Naive B cell (primary cell): ENCODE measurements around the gene PCYT2. TPM values are rescaled to one million over a fixed set of nuclear protein-coding genes. Genes with fewer than 3 reads are reported as not detected.

Experiments
- ATAC-seq, 2 donors: fragments of 150-1000 bp; cut with Tn5 transposase; 2 replicates each; pipeline ENCODE4 v1.10.0; 2021; ENCODE audit warnings: low read depth in 2 of 2, mild to moderate bottlenecking in 2 of 2, moderate library complexity in 2 of 2
- DNase-seq: peaks from one replicate; pipeline ENCODE4 v3.0.0; 2022
- H3K27ac Mint-ChIP-seq, 6 donors: one replicate each; pipeline ENCODE4 v1.8.0; 2020 to 2022; ENCODE audit warnings: mild to moderate bottlenecking in 6 of 6, mixed read lengths in 6 of 6, moderate library complexity in 5 of 6, inconsistent platforms in 2 of 6
- H3K27me3 Mint-ChIP-seq, 3 donors: one replicate each; pipeline ENCODE4 v1.8.0; 2021 to 2022; ENCODE audit warnings: mixed read lengths in 3 of 3, mild to moderate bottlenecking in 1 of 3
- H3K36me3 Mint-ChIP-seq, 2 donors: one replicate each; pipeline ENCODE4 v1.8.0; 2020 to 2022; ENCODE audit warnings: mixed read lengths in 2 of 2, inconsistent platforms in 1 of 2, mild to moderate bottlenecking in 1 of 2
- H3K4me1 Mint-ChIP-seq, 3 donors: one replicate each; pipeline ENCODE4 v1.8.0; 2020 to 2022; ENCODE audit warnings: mixed read lengths in 3 of 3, inconsistent platforms in 1 of 3, mild to moderate bottlenecking in 1 of 3, moderate library complexity in 1 of 3
- H3K4me3 Mint-ChIP-seq, 8 donors: one replicate each; pipeline ENCODE4 v1.8.0; 2020 to 2022; ENCODE audit warnings: mild to moderate bottlenecking in 8 of 8, mixed read lengths in 8 of 8, moderate library complexity in 8 of 8, inconsistent platforms in 2 of 8
- H3K9me3 Mint-ChIP-seq, 7 donors: one replicate each; pipeline ENCODE4 v1.8.0; 2020 to 2022; ENCODE audit warnings: mixed read lengths in 7 of 7, mild to moderate bottlenecking in 5 of 7, inconsistent platforms in 2 of 7, moderate library complexity in 1 of 7
- polyA plus RNA-seq, 6 donors: library from polyadenylated mRNA; unstranded; fragments of 300-500 nt; fragmentation: Illumina TruSeq; gene quantifications; one replicate each; pipeline ENCODE4 v1.2.3, GENCODE V29; 2021; ENCODE audit warnings: low read depth in 6 of 6

Gene PCYT2
- polyA plus RNA-seq, 6 donors from 2014 or later: 19.0 to 28.4 (median 21.2) TPM

- Mint-ChIP-seq H3K4me1 (peaks cover 16 to 31% (median 20%) of the 10 kb centered on the region in 3 donors), H3K9me3 (no peaks in the 10 kb centered on the region), H3K27me3 (no peaks in the 10 kb centered on the region), H3K36me3 (peaks cover 3 to 13% of the 10 kb centered on the region in 2 donors), H3K4me3 (peak overlapping the region; percentile 26 to 94 (median 72)), H3K27ac (peak overlapping the region in 5 of 6 donors; percentile 32 to 77 (median 57))
- no peak for DNase-seq
- no peak for ATAC-seq
Observed at GRCh38 chr17:81888988-81889595, 22.1 kb downstream of the PCYT2 start.

- peaks cover 3 to 13% of the 10 kb centered on the region in 2 donors for H3K36me3 Mint-ChIP-seq
- peaks cover 16 to 26% (median 20%) of the 10 kb centered on the region in 3 donors for H3K4me1 Mint-ChIP-seq
- H3K4me3 Mint-ChIP-seq: peak overlapping the region in 6 of 8 donors; percentile 65 to 92 (median 70)
- no peak for ATAC-seq
- H3K9me3 Mint-ChIP-seq: no peaks in the 10 kb centered on the region
- H3K27me3 Mint-ChIP-seq: no peaks in the 10 kb centered on the region
- H3K27ac Mint-ChIP-seq: peak overlapping the region in 4 of 6 donors; percentile 32 to 78 (median 58)
- DNase-seq: no peak
Observed at GRCh38 chr17:81888105-81888987, 22.9 kb downstream of the PCYT2 start.

DNA sequence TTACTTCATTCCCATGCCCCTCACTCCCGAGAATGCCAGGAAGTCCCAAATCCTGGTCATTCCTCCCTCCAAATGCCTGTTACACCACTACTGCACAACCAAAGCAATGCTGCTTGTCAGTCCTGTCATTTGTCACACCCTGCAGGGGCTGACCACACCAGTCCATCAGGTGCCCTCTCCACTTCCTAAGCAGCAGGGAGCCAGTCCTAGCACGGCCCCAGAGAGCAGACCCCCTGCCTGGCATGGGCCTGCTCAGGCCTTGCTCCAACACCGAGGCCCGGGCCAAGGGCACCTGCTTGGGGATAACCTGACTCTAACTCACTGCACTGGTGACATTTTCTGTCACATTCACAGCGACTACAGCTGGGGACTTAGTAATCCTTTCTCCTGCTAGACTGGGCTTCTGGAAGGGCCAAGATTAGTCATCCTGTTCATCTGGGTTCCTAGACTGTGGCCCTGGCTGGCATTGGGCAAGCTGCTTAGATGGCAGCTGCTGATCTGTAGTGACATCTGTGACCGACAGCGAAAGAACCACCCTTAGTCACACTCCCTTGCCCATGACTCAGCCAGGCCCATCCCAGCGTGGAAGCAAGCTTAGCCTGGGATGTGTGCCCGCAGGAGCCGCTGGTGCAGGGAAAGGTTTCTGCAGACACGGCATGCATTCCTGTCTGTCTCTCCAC is 25.2 kb downstream of the PCYT2 start:
- ATAC-seq (no peak), DNase-seq (no peak)
- Mint-ChIP-seq H3K27ac (peak overlapping the region in 4 of 6 donors; percentile 39 to 89 (median 56)), H3K4me3 (peak overlapping the region in 1 of 8 donors; percentile 70), H3K4me1 (peaks cover 16 to 17% (median 16%) of the 10 kb centered on the region in 3 donors), H3K9me3 (no peaks in the 10 kb centered on the region), H3K27me3 (no peaks in the 10 kb centered on the region), H3K36me3 (peaks cover 3 to 13% of the 10 kb centered on the region in 2 donors)

DNA sequence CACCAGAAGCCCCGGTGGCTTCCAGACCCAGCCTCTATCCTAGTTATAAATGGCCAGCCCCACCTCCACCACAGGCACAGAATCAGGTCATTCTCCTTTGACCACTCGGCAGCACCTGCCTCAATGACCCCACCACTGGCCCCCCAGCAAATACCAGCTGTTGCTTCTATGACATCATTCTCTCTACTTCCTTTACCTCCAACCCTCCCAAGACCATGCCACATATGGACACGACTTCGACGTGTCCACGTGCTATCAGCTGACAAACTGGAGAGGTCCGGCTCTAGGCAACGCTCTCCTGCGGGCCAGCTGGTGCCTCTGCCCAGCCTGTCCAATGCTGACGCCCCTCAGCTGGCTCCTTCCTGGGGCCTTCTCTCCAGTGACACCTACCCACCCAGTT is 25.7 kb downstream of the PCYT2 start:
- no peaks in the 10 kb centered on the region for H3K9me3 Mint-ChIP-seq
- H3K4me3 Mint-ChIP-seq: peak overlapping the region in 1 of 8 donors; percentile 70
- peak overlapping the region in 4 of 6 donors; percentile 39 to 89 (median 56) for H3K27ac Mint-ChIP-seq
- H3K4me1 Mint-ChIP-seq: peaks cover 16 to 17% (median 16%) of the 10 kb centered on the region in 3 donors
- no peak for ATAC-seq
- H3K27me3 Mint-ChIP-seq: no peaks in the 10 kb centered on the region
- H3K36me3 Mint-ChIP-seq: peaks cover 3 to 13% of the 10 kb centered on the region in 2 donors
- no peak for DNase-seq

GRCh38 chr17:81884968-81885367 is 26.2 kb downstream of the PCYT2 start:
- H3K27me3 Mint-ChIP-seq: no peaks in the 10 kb centered on the region
- H3K9me3 Mint-ChIP-seq: no peaks in the 10 kb centered on the region
- H3K27ac Mint-ChIP-seq: peak overlapping the region in 1 of 6 donors; percentile 63
- no peak for ATAC-seq
- H3K4me3 Mint-ChIP-seq: peak overlapping the region in 1 of 8 donors; percentile 70
- DNase-seq: no peak
- H3K4me1 Mint-ChIP-seq: peaks cover 14 to 16% (median 16%) of the 10 kb centered on the region in 3 donors
- peaks cover 3 to 13% of the 10 kb centered on the region in 2 donors for H3K36me3 Mint-ChIP-seq

GRCh38 chr17:81884520-81884919 is 26.7 kb downstream of the PCYT2 start:
- peaks cover 15 to 16% (median 16%) of the 10 kb centered on the region in 3 donors for H3K4me1 Mint-ChIP-seq
- H3K36me3 Mint-ChIP-seq: peaks cover 3 to 13% of the 10 kb centered on the region in 2 donors
- H3K4me3 Mint-ChIP-seq: no peak overlapping the region
- ATAC-seq: no peak
- no peak overlapping the region for H3K27ac Mint-ChIP-seq
- DNase-seq: no peak
- no peaks in the 10 kb centered on the region for H3K9me3 Mint-ChIP-seq
- no peaks in the 10 kb centered on the region for H3K27me3 Mint-ChIP-seq

DNA sequence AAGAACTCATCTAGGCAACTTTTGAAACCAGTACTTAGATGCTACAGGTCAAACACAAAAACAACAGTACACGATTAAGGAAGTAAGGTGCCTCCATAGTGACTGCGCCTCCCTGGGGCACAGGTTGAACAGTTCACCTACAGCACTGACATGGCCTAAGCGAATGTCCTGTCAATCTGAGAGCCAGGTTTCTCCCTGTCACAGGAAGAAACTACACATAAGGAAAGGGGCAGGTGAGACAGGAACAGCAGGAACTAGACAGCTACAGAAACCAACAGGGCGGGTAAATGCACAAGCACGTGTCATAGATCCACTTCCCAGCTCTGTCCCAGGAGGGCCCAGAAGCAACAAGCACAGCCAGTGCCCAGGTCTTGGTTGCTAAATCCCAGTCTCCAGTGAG is 32.1 kb downstream of the PCYT2 start:
- Mint-ChIP-seq H3K27me3 (no peaks in the 10 kb centered on the region), H3K36me3 (no peaks in the 10 kb centered on the region), H3K4me3 (no peak overlapping the region), H3K4me1 (peaks cover under 1 to 5% (median 4%) of the 10 kb centered on the region in 3 donors), H3K27ac (no peak overlapping the region), H3K9me3 (no peaks in the 10 kb centered on the region)
- ATAC-seq (no peak), DNase-seq (no peak)

DNA sequence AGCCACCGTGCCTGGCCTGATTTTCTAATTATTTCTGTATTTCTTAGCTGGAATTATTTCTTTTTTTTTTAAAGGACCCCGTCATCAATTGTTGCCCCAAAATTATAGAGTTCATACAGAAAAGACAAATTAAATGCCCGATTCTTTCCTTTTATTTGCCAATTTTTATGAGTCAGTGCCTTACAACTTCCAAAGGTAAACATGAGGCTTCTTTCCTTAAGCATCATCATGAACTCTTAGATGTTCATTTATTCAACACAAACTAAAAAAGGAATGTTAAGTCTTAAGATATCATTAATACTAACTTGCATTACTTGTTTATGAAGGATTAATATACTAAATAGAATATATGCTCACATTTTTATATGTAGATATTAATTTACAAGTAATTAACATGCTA is 32.9 kb downstream of the PCYT2 start:
- ATAC-seq: no peak
- no peak for DNase-seq
- H3K27me3 Mint-ChIP-seq: no peaks in the 10 kb centered on the region

GRCh38 chr17:81877569-81877968 is 33.6 kb downstream of the PCYT2 start:
- ATAC-seq: no peak
- no peak for DNase-seq
- Mint-ChIP-seq H3K27me3 (no peaks in the 10 kb centered on the region), H3K9me3 (no peaks in the 10 kb centered on the region), H3K4me3 (no peak overlapping the region), H3K36me3 (no peaks in the 10 kb centered on the region), H3K27ac (peak overlapping the region in 1 of 6 donors; percentile 44), H3K4me1 (peaks cover 9 to 13% (median 12%) of the 10 kb centered on the region in 3 donors)

More for the DNA sequence above, 32.9 kb downstream of the PCYT2 start:
- Mint-ChIP-seq H3K4me1 (peaks cover 4 to 8% (median 6%) of the 10 kb centered on the region in 3 donors), H3K4me3 (no peak overlapping the region), H3K9me3 (no peaks in the 10 kb centered on the region), H3K36me3 (no peaks in the 10 kb centered on the region), H3K27ac (no peak overlapping the region)

DNA sequence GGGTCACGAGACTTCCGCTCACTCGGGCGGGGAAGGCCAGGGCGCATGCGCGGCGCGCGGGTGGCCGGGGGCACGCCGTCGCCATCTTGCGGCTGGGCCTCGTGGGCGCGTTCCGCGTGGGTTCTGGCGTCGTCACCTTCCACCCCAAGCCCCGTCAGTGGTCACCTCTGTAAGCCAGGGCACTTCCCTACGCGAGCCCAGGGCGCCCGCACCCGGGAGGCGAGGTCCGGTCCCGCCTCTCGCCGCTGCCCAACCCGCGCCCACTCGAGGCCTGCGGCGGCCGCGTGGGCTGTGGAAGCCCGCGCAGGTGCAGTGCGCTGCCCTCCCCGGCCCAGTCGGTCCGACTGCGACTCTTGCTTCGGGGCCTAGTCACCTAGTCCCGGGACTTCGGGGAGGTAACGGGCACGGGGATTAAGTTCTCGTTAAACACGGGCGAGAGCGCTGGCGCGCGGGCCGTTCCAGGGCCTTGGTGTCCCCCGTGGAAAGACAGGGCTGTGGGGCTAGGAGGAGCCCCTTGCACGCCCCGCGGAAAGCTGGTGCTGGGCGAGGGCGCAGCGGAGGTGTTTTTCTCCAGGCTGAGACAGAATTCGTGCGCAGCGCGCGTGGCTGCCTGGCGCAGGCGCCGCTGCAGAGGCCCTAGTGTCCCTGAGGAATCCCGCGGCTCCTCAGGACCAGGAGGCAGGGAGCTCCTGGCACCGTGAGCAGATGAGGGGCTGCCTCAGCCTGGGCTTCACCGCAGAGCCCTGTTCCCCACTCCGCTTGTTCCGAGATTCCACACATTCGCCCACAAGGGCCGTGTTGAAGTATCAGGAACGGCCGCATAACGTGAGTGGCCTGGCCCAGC is 39.6 kb downstream of the PCYT2 start:
- Mint-ChIP-seq H3K27ac (peak overlapping the region; percentile 95 to 99 (median 96)), H3K9me3 (no peaks in the 10 kb centered on the region), H3K4me1 (peaks cover 14 to 39% (median 24%) of the 10 kb centered on the region in 3 donors), H3K27me3 (no peaks in the 10 kb centered on the region), H3K36me3 (no peaks in the 10 kb centered on the region), H3K4me3 (peak overlapping the region; percentile 80 to 94 (median 88))
- peak; percentile 37 to 40 for ATAC-seq
- peak; percentile 97 for DNase-seq

- ATAC-seq (peak; percentile 72 to 76), DNase-seq (no peak)
- Mint-ChIP-seq H3K4me1 (peaks cover 14 to 39% (median 24%) of the 10 kb centered on the region in 3 donors), H3K36me3 (no peaks in the 10 kb centered on the region), H3K27me3 (no peaks in the 10 kb centered on the region), H3K9me3 (no peaks in the 10 kb centered on the region), H3K4me3 (peak within 1 kb of the TSS; percentile 83 to 94 (median 90)), H3K27ac (peak within 1 kb of the TSS; percentile 95 to 99 (median 96))
Observed at GRCh38 chr17:81870981-81871386, 40.2 kb downstream of the PCYT2 start, which contains the start of gene ARHGDIA. ARHGDIA (minus strand) TSS chr17:81871337; CDS start chr17:81869930, 1,407 bp downstream.
